Liver (tissue), 3 donors: ENCODE data around the gene KCNN1.
"Not testable (repeated sequence)": the region's sequence is repeated elsewhere in the genome, so short reads cannot be mapped to it uniquely, and the experiment has no call there.

Experiments
- ATF3 ChIP-seq: IDR thresholded peaks from 2 replicates; pipeline ENCODE4 v1.6.1; 2016; ENCODE audit warnings: antibody characterized with exemption
- CTCF ChIP-seq: fragments of 150-350 bp; IDR thresholded peaks from 2 replicates; pipeline ENCODE4 v1.5.1; 2017; ENCODE audit warnings: improper control_type of control experiment, low read depth, low read length; ENCODE audit not compliant: missing input control
- EGR1 ChIP-seq, 2 donors: IDR thresholded peaks; 2 replicates each; pipeline ENCODE4 v1.6.1; 2016 to 2018; ENCODE audit warnings: antibody characterized with exemption in 2 of 2, low read depth in 2 of 2
- GABPA ChIP-seq, 2 donors: IDR thresholded peaks in 1 of 2; conservative IDR thresholded peaks in 1 of 2; 2 replicates each; pipeline ENCODE4 v1.6.1; 2016; ENCODE audit warnings: antibody characterized with exemption in 2 of 2, mild to moderate bottlenecking in 1 of 2, moderate library complexity in 1 of 2
- JUND ChIP-seq, 2 donors: IDR thresholded peaks; 2 replicates each; pipeline ENCODE4 v1.6.1; 2016; ENCODE audit warnings: antibody characterized with exemption in 2 of 2
- MAX ChIP-seq: IDR thresholded peaks from 2 replicates; pipeline ENCODE4 v1.6.1; 2016; ENCODE audit warnings: antibody characterized with exemption
- RAD21 ChIP-seq, 2 donors: IDR thresholded peaks; 2 replicates each; pipeline ENCODE4 v1.6.1; 2016; ENCODE audit warnings: antibody characterized with exemption in 2 of 2, mild to moderate bottlenecking in 2 of 2
- REST ChIP-seq: IDR thresholded peaks from 2 replicates; pipeline ENCODE4 v1.6.1; 2016; ENCODE audit warnings: antibody characterized with exemption, mild to moderate bottlenecking
- RXRA ChIP-seq, 2 donors: IDR thresholded peaks; 2 replicates each; pipeline ENCODE4 v1.6.1; 2017 to 2018; ENCODE audit warnings: antibody characterized with exemption in 2 of 2, mild to moderate bottlenecking in 1 of 2
- SP1 ChIP-seq: IDR thresholded peaks from 2 replicates; pipeline ENCODE4 v1.6.1; 2018; ENCODE audit warnings: antibody characterized with exemption, mild to moderate bottlenecking
- TAF1 ChIP-seq: conservative IDR thresholded peaks from 2 replicates; pipeline ENCODE4 v1.6.1; 2016; ENCODE audit warnings: antibody characterized with exemption, mild to moderate bottlenecking
- YY1 ChIP-seq: IDR thresholded peaks from 2 replicates; pipeline ENCODE4 v1.6.1; 2016; ENCODE audit warnings: antibody characterized with exemption, mild to moderate bottlenecking
- ZBTB33 ChIP-seq: IDR thresholded peaks from 2 replicates; pipeline ENCODE4 v1.6.1; 2016; ENCODE audit warnings: antibody characterized with exemption
- donor health status: healthy.
- donor health status: healthy.

GRCh38 chr19:18031401-18031800, 64.5 kb downstream of the KCNN1 start:
- TF ChIP-seq CTCF; RXRA (IDR thresholded peaks at IDR 0.05); JUND (IDR thresholded peaks at IDR 0.05); ATF3; ZBTB33; EGR1 (IDR thresholded peaks at IDR 0.05; ENCODE audit: low read depth in 2 of 2); YY1; REST; TAF1; RAD21 (IDR thresholded peaks at IDR 0.05); GABPA (IDR thresholded peaks at IDR 0.05 in 1 of 2, conservative IDR thresholded peaks at IDR 0.05 in 1 of 2); SP1; MAX: not testable (repeated sequence)
